ENCODE results near the gene TNFRSF4. TPM values are rescaled to one million over a fixed set of nuclear protein-coding genes. Genes with fewer than 3 reads are reported as not detected.

TNFRSF4 gene
- total and polyA plus RNA-seq, 9 of the 15 experiments (the other 6 are each of a cell fraction or from before 2014, with no cell fraction given), result 0.07 to 0.44 (median 0.19) TPM; not detected in 5

- TF ChIP-seq RREB1 (CRISPR knock-in tag; IDR thresholded peaks at IDR 0.05) (no peak), ZNF584 (CRISPR knock-in tag; IDR thresholded peaks at IDR 0.05; ENCODE audit: low read depth) (peak; percentile 53; the same call in 1 of the 2 replicates), HIVEP1 (CRISPR knock-in tag; IDR thresholded peaks at IDR 0.05) (no peak), STAT6 (CRISPR knock-in tag; IDR thresholded peaks at IDR 0.05) (no peak), ELF4 (CRISPR knock-in tag; IDR thresholded peaks at IDR 0.05) (no peak), NFXL1 (CRISPR knock-in tag; IDR thresholded peaks at IDR 0.05) (no peak), MECOM (CRISPR knock-in tag; IDR thresholded peaks at IDR 0.05) (peak; percentile 80), NCOA6 (IDR thresholded peaks at IDR 0.05) (no peak), SRSF3 (IDR thresholded peaks at IDR 0.05; ENCODE audit: insufficient read depth, low read length) (no peak), BCLAF1 (IDR thresholded peaks at IDR 0.05; ENCODE audit: borderline replicate concordance in 1 of 2, control insufficient read depth in 1 of 2, low read depth in 2 of 2, low read length in 1 of 2) (no peak), ELF2 (CRISPR knock-in tag; IDR thresholded peaks at IDR 0.05) (no peak)
These were observed 18.3 kb upstream of the TNFRSF4 start, which contains the start of gene B3GALT6 (continued) for GRCh38 chr1:1232208-1232795.

Data from K562 (cell line).